IMR-90 (cell line): Measurements from ENCODE around the gene SLC9A2. TPM values are rescaled to one million over a fixed set of nuclear protein-coding genes. Genes with fewer than 3 reads are reported as not detected.

Experiments used
- ATAC-seq: fragments of 200-7000 bp; cut with Tn5 transposase; 2 replicates; pipeline ENCODE4 v1.9.1; 2020; ENCODE audit warnings: low read depth, mild to moderate bottlenecking, moderate library complexity
- BruUV-seq: library from RNA; stranded (reverse); fragments of 400-500 nt; replicated peaks from 2 replicates; lab custom pipeline; 2021; lab: Mats Ljungman, UMichigan
- CTCF ChIA-PET: fragments of 300-600 bp; formaldehyde crosslinking; extraction: SDS; loops from one replicate; lab custom pipeline; 2021; ENCODE audit warnings: antibody characterized with exemption; lab: Yijun Ruan, JAX
- POLR2A ChIA-PET: fragments of 300-600 bp; sonication (Branson Sonifier 250); formaldehyde crosslinking; loops from one replicate; lab custom pipeline; 2022; ENCODE audit warnings: antibody characterized with exemption; ENCODE audit not compliant: unreplicated experiment; lab: Charles Lee
- DNase-seq: peaks from one replicate; pipeline ENCODE4 v3.0.0; 2013
- H2AFZ ChIP-seq: replicated peaks from 2 replicates; pipeline ENCODE3; 2013; ENCODE audit warnings: low read length, mild to moderate bottlenecking; ENCODE audit not compliant: poor library complexity
- H2AK5ac ChIP-seq: 2 replicates; pipeline ENCODE4 v1.6.1; 2013; ENCODE audit warnings: low read depth, low read length, inconsistent platforms
- H2AK9ac ChIP-seq: replicated peaks from 2 replicates; pipeline ENCODE3; 2013; ENCODE audit warnings: mild to moderate bottlenecking, low read depth, low read length, moderate library complexity; ENCODE audit not compliant: poor library complexity
- H2BK120ac ChIP-seq: 2 replicates; pipeline ENCODE4 v1.6.1; 2013; ENCODE audit warnings: low read depth, low read length, inconsistent platforms
- H2BK15ac ChIP-seq: 3 replicates; pipeline ENCODE4 v1.6.1; 2013; ENCODE audit warnings: low read depth, low read length, inconsistent platforms
- H2BK20ac ChIP-seq: 2 replicates; pipeline ENCODE4 v1.6.1; 2013; ENCODE audit warnings: low read depth, mild to moderate bottlenecking, inconsistent platforms, low read length, moderate library complexity
- H2BK5ac ChIP-seq: 2 replicates; pipeline ENCODE4 v1.6.1; 2013; ENCODE audit warnings: mild to moderate bottlenecking, low read depth, low read length, inconsistent platforms; ENCODE audit not compliant: poor library complexity, severe bottlenecking
- H3K14ac ChIP-seq: replicated peaks from 2 replicates; pipeline ENCODE4 v1.6.1; 2013; ENCODE audit warnings: low read depth, low read length, inconsistent platforms
- H3K18ac ChIP-seq: 2 replicates; pipeline ENCODE4 v1.6.1; 2013; ENCODE audit warnings: low read depth, low read length, control low read depth
- H3K23ac ChIP-seq: 2 replicates; pipeline ENCODE4 v1.6.1; 2013; ENCODE audit warnings: low read depth, low read length, inconsistent platforms
- H3K27ac ChIP-seq: 2 replicates; pipeline ENCODE4 v1.5.1; 2013; ENCODE audit warnings: mild to moderate bottlenecking, control low read depth, low read length; ENCODE audit not compliant: insufficient read depth
- H3K27me3 ChIP-seq: 2 replicates; pipeline ENCODE4 v1.6.1; 2013; ENCODE audit warnings: low read length; ENCODE audit not compliant: control insufficient read depth, insufficient read depth
- H3K36me3 ChIP-seq: 2 replicates; pipeline ENCODE4 v1.6.1; 2013; ENCODE audit warnings: low read length, mixed read lengths; ENCODE audit not compliant: control insufficient read depth, insufficient read depth
- H3K4ac ChIP-seq: 2 replicates; pipeline ENCODE4 v1.6.1; 2013; ENCODE audit warnings: low read depth, low read length, inconsistent platforms
- H3K4me1 ChIP-seq: 2 replicates; pipeline ENCODE4 v1.6.1; 2013; ENCODE audit warnings: low read length, mixed read lengths; ENCODE audit not compliant: control insufficient read depth, insufficient read depth
- H3K4me2 ChIP-seq: 2 replicates; pipeline ENCODE4 v1.6.1; 2013; ENCODE audit warnings: low read depth, mild to moderate bottlenecking, control low read depth, low read length, moderate library complexity
- H3K4me3 ChIP-seq: 2 replicates; pipeline ENCODE4 v1.5.1; 2013; ENCODE audit warnings: low read depth, mild to moderate bottlenecking, control low read depth, low read length, moderate library complexity; ENCODE audit not compliant: insufficient read depth
- H3K56ac ChIP-seq: 2 replicates; pipeline ENCODE4 v1.6.1; 2013; ENCODE audit warnings: low read length, inconsistent platforms; ENCODE audit not compliant: insufficient read depth; ENCODE audit errors: extremely low read depth
- H3K79me1 ChIP-seq, 2 experiments: 2 replicates each; pipeline ENCODE4 v1.6.1; 2013; ENCODE audit warnings: low read length in 2 of 2, inconsistent platforms in 1 of 2, low read depth in 1 of 2
- H3K9ac ChIP-seq: 2 replicates; pipeline ENCODE4 v1.6.1; 2013; ENCODE audit warnings: low read depth, low read length, control low read depth
- H3K9me1 ChIP-seq: 2 replicates; pipeline ENCODE4 v1.6.1; 2013; ENCODE audit warnings: low read length, inconsistent platforms; ENCODE audit not compliant: insufficient read depth
- H3K9me3 ChIP-seq: 2 replicates; pipeline ENCODE4 v1.6.1; 2013; ENCODE audit warnings: low read length; ENCODE audit not compliant: control insufficient read depth, insufficient read depth
- H4K20me1 ChIP-seq: 2 replicates; pipeline ENCODE4 v1.6.1; 2013; ENCODE audit warnings: low read length, inconsistent platforms; ENCODE audit not compliant: insufficient read depth
- H4K5ac ChIP-seq: 2 replicates; pipeline ENCODE4 v1.6.1; 2013; ENCODE audit warnings: mild to moderate bottlenecking, low read depth, low read length, control low read depth
- H4K8ac ChIP-seq, 2 experiments: 2 replicates each; pipeline ENCODE4 v1.6.1; 2013; ENCODE audit warnings: low read depth in 2 of 2, low read length in 2 of 2, control low read depth in 1 of 2, inconsistent platforms in 1 of 2
- H4K91ac ChIP-seq: 2 replicates; pipeline ENCODE4 v1.6.1; 2013; ENCODE audit warnings: low read depth, low read length, inconsistent platforms; ENCODE audit not compliant: insufficient read depth
- BHLHE40 ChIP-seq: fragments of 150-350 bp; IDR thresholded peaks from 2 replicates; pipeline ENCODE4 v1.6.1; 2016; ENCODE audit warnings: mild to moderate bottlenecking, low read depth, low read length
- CEBPB ChIP-seq: IDR thresholded peaks from 2 replicates; pipeline ENCODE4 v1.6.1; 2012; ENCODE audit warnings: low read depth, low read length, improper control_type of control experiment
- CHD1 ChIP-seq: IDR thresholded peaks from 2 replicates; pipeline ENCODE4 v1.6.1; 2012; ENCODE audit warnings: low read depth, low read length, improper control_type of control experiment
- CTCF ChIP-seq: conservative IDR thresholded peaks from 2 replicates; pipeline ENCODE4 v1.5.1; 2012; ENCODE audit warnings: mild to moderate bottlenecking, low read depth, low read length, improper control_type of control experiment
- ELK1 ChIP-seq: fragments of 150-350 bp; IDR thresholded peaks from 2 replicates; pipeline ENCODE4 v1.6.1; 2016; ENCODE audit warnings: low read depth, mild to moderate bottlenecking, low read length, moderate library complexity, borderline replicate concordance
- FOS ChIP-seq: fragments of 150-350 bp; IDR thresholded peaks from 2 replicates; pipeline ENCODE4 v1.6.1; 2016; ENCODE audit warnings: low read depth, low read length
- MAFK ChIP-seq: IDR thresholded peaks from 2 replicates; pipeline ENCODE4 v1.6.1; 2012; ENCODE audit warnings: low read depth, low read length, improper control_type of control experiment
- MAZ ChIP-seq: IDR thresholded peaks from 2 replicates; pipeline ENCODE4 v1.6.1; 2012; ENCODE audit warnings: low read depth, mild to moderate bottlenecking, low read length, improper control_type of control experiment, moderate library complexity, borderline replicate concordance
- MXI1 ChIP-seq: IDR thresholded peaks from 2 replicates; pipeline ENCODE4 v1.6.1; 2012; ENCODE audit warnings: low read depth, mild to moderate bottlenecking, low read length, moderate library complexity, borderline replicate concordance
- NFE2L2 ChIP-seq: fragments of 150-350 bp; IDR thresholded peaks from 2 replicates; pipeline ENCODE4 v1.6.1; 2016; ENCODE audit warnings: low read depth, mild to moderate bottlenecking, low read length
- POLR2A ChIP-seq: IDR thresholded peaks from 2 replicates; pipeline ENCODE4 v1.6.1; 2012; ENCODE audit warnings: mild to moderate bottlenecking, low read depth, low read length
- RCOR1 ChIP-seq: IDR thresholded peaks from 2 replicates; pipeline ENCODE4 v1.6.1; 2012; ENCODE audit warnings: mild to moderate bottlenecking, low read length, improper control_type of control experiment; ENCODE audit not compliant: insufficient replicate concordance
- RFX5 ChIP-seq: IDR thresholded peaks from 2 replicates; pipeline ENCODE4 v1.8.0; 2012; ENCODE audit warnings: low read depth, mild to moderate bottlenecking, low read length, moderate library complexity
- USF2 ChIP-seq: fragments of 150-350 bp; IDR thresholded peaks from 2 replicates; pipeline ENCODE4 v1.6.1; 2017; ENCODE audit warnings: mild to moderate bottlenecking, antibody characterized with exemption, low read length, low read depth
- WGBS, 2 experiments: methylation state at CpG; one replicate each; pipeline versions ENCODE4 v1.1.5 to v1.1.7; 2013; ENCODE audit warnings: missing lambda C conversion rate in 2 of 2; ENCODE audit not compliant: insufficient read length in 1 of 2; ENCODE audit errors: extremely low coverage in 2 of 2; 5-methylcytosine and 5-hydroxymethylcytosine counted together
- dilution Hi-C: fragments of 300-500 bp; cut with HindIII; formaldehyde crosslinking; loops from one replicate; pipeline ENCODE4 v1.14.3; 2018; ENCODE audit warnings: low sequenced_read_pairs; ENCODE audit not compliant: unreplicated experiment
- in situ Hi-C: fragments of 300-500 bp; cut with MboI; formaldehyde crosslinking; loops from 3 replicates; pipeline ENCODE4 v1.14.3; 2019; ENCODE audit warnings: low sequenced_read_pairs, inconsistent platforms, mixed read lengths
- intact Hi-C: fragments of 100-400 bp; cut with micrococcal nuclease; formaldehyde crosslinking; loops from 2 replicates; pipeline ENCODE4 v1.10.0; 2022
- polyA plus RNA-seq, 3 experiments: library from polyadenylated mRNA; depleted of rRNA; stranded (reverse); fragments of >200 nt; gene quantifications; 2 replicates each; pipeline ENCODE4 v1.2.3, GENCODE V29; 2012; ENCODE audit warnings: low replicate concordance in 1 of 3
- total RNA-seq: library from RNA; depleted of rRNA; stranded (reverse); fragments of >200 nt; gene quantifications from 2 replicates; pipeline ENCODE4 v1.2.3, GENCODE V29; 2012

Gene SLC9A2
- total and polyA plus RNA-seq, 2 of the 4 experiments (the other 2 are of a cell fraction): not detected

GRCh38 chr2:102737431-102737830 lies 118.1 kb downstream of the SLC9A2 start:
- Histone ChIP-seq H2AFZ (no peak overlapping the region), H4K5ac (no peak overlapping the region), H3K79me1 (peaks cover 10 to 17% of the 10 kb centered on the region in 2 experiments; a peak in 2 of 4 replicates), H3K36me3 (no peaks in the 10 kb centered on the region), H2AK9ac (no peak overlapping the region), H3K27ac (no peak overlapping the region), H3K4me2 (no peak overlapping the region; the same call in 1 of the 2 replicates), H3K4ac (no peak overlapping the region), H2BK15ac (no peak overlapping the region), H4K91ac (no peak overlapping the region), H3K14ac (no peak overlapping the region), H4K8ac (peak overlapping the region in 1 of 2 experiments; percentile 94; a peak in 1 of 4 replicates), H3K27me3 (no peaks in the 10 kb centered on the region), H3K56ac (no peak overlapping the region), H3K4me1 (no peaks in the 10 kb centered on the region; the same call in 1 of the 2 replicates), H2BK20ac (no peak overlapping the region), H3K23ac (no peak overlapping the region), H4K20me1 (no peaks in the 10 kb centered on the region), H3K9ac (no peak overlapping the region), H3K9me3 (no peaks in the 10 kb centered on the region), H3K18ac (no peak overlapping the region), H2BK120ac (no peak overlapping the region), H2AK5ac (no peak overlapping the region), H3K4me3 (no peak overlapping the region), H3K9me1 (no peaks in the 10 kb centered on the region), H2BK5ac (no peak overlapping the region)
- CTCF ChIA-PET: interaction anchor here (1.0 to 1.5 kb wide), 3 partner anchors 11 to 68 kb away, joined by 3 to 9 read pairs (median 4); no protein-coding TSS in a partner anchor
- dilution Hi-C loops: no loop called here
- no peak for DNase-seq
- in situ Hi-C loops: no loop called here
- intact Hi-C loops: no loop called here
- no peak for ATAC-seq
- no CpG with 5 or more reads among the region's 1 CpG for WGBS, 2 experiments
- POLR2A ChIA-PET: no interaction called here
- no peak for TF ChIP-seq ELK1
- no peak for TF ChIP-seq MXI1
- no peak for TF ChIP-seq NFE2L2
- no peak for TF ChIP-seq MAZ
- no peak for TF ChIP-seq BHLHE40
- no peak for TF ChIP-seq RFX5
- no peak for TF ChIP-seq CEBPB
- no peak for TF ChIP-seq RCOR1
- no peak for TF ChIP-seq FOS
- TF ChIP-seq USF2: no peak
- no peak for TF ChIP-seq CTCF
- TF ChIP-seq POLR2A: no peak
- TF ChIP-seq MAFK: no peak
- no peak for TF ChIP-seq CHD1
- no TSS peak for BruUV-seq
